GM19240 (cell line): Measurements from ENCODE around the gene SLFNL1.

Source experiments
- DNase-seq: peaks from one replicate; pipeline ENCODE4 v3.0.0; 2011; ENCODE audit warnings: low spot score; ENCODE audit not compliant: insufficient read length

SLFNL1 gene

GRCh38 chr1:41020109-41020576, 1.4 kb downstream of the SLFNL1 start:
- no peak for DNase-seq

GRCh38 chr1:41019353-41019745, 2.2 kb downstream of the SLFNL1 start:
- DNase-seq: no peak

GRCh38 chr1:41018018-41018410, 3.5 kb downstream of the SLFNL1 start:
- DNase-seq: no peak

- no peak for DNase-seq
These were observed 4.1 kb downstream of the SLFNL1 start for GRCh38 chr1:41017141-41018017.

GRCh38 chr1:41015897-41016470, 5.5 kb downstream of the SLFNL1 start:
- DNase-seq: no peak

- DNase-seq: no peak
These were observed 6.1 kb downstream of the SLFNL1 start for GRCh38 chr1:41015281-41015896.

- no peak for DNase-seq
These were observed 6.7 kb downstream of the SLFNL1 start for GRCh38 chr1:41014871-41015270.

GRCh38 chr1:41013796-41014195, 7.7 kb downstream of the SLFNL1 start:
- no peak for DNase-seq

- DNase-seq: no peak
These were observed 8.5 kb downstream of the SLFNL1 start for GRCh38 chr1:41013024-41013423.

GRCh38 chr1:41010345-41010744, 11.2 kb downstream of the SLFNL1 start:
- DNase-seq: no peak

GRCh38 chr1:41009466-41009865, 12.1 kb downstream of the SLFNL1 start:
- no peak for DNase-seq

GRCh38 chr1:41006942-41007865, 14.3 kb downstream of the SLFNL1 start:
- no peak for DNase-seq

GRCh38 chr1:41005876-41006275, 15.6 kb downstream of the SLFNL1 start:
- no peak for DNase-seq

- DNase-seq: peak; percentile 85
These were observed 17.8 kb downstream of the SLFNL1 start for GRCh38 chr1:41003640-41004220.

- no peak for DNase-seq
These were observed 18.3 kb downstream of the SLFNL1 start for GRCh38 chr1:41003127-41003639.

- DNase-seq: no peak
These were observed 22.9 kb downstream of the SLFNL1 start for GRCh38 chr1:40998668-40999067.

GRCh38 chr1:40997096-40997495, 24.4 kb downstream of the SLFNL1 start:
- no peak for DNase-seq

GRCh38 chr1:40989066-40989465, 32.5 kb downstream of the SLFNL1 start:
- DNase-seq: no peak

- no peak for DNase-seq
These were observed 33.2 kb downstream of the SLFNL1 start for GRCh38 chr1:40988280-40988679.

GRCh38 chr1:40987439-40988276, 33.9 kb downstream of the SLFNL1 start:
- no peak for DNase-seq
